GM18526 (cell line): ENCODE results near the gene TFB1M.

ENCODE experiments used
- POLR2A ChIP-seq: IDR thresholded peaks from 3 replicates; pipeline ENCODE4 v1.6.1; 2011; ENCODE audit not compliant: insufficient read length; ENCODE audit errors: extremely low read depth

The TFB1M gene

GRCh38 chr6:155313602-155314091, 637 bp downstream of the TFB1M start:
- TF ChIP-seq POLR2A: no peak

GRCh38 chr6:155311583-155311982, 2.7 kb downstream of the TFB1M start:
- no peak for TF ChIP-seq POLR2A

DNA sequence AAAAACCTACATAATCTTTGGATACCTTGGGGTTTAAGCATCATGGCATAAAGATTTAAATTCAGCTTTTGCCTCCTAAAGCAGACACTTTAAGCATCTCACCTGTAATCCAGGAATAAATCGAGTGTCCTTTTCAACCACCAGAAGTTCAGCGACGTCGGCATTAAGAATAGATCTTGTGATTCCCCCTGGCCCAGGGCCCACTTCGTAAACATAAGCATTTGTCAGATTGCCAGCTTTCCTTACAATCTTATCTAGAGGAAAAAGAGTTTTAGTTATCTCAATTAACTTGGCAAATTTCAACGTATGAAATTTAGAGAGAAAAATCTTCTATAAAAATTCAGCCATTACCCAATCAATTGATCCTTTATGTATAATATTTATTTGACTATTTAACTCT, 3.2 kb downstream of the TFB1M start:
- no peak for TF ChIP-seq POLR2A

DNA sequence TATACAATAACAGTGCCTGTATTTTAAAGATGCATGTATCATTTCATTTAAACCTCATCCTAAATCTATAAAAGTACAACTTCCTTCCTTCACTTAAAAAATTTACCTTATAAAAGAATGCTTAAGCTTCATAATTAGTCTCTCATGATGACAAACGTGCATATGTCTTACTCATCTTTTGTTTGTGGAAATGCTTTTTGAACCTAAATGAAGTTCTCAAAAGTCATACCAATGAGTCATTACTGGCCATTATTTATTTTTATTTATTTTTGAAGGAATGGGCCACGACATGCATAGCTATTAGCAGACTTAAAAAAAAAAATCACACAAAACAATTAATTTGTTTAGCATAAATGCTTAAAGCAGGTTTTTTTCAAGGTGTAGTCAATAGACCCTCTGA, 3.7 kb downstream of the TFB1M start:
- TF ChIP-seq POLR2A: no peak

DNA sequence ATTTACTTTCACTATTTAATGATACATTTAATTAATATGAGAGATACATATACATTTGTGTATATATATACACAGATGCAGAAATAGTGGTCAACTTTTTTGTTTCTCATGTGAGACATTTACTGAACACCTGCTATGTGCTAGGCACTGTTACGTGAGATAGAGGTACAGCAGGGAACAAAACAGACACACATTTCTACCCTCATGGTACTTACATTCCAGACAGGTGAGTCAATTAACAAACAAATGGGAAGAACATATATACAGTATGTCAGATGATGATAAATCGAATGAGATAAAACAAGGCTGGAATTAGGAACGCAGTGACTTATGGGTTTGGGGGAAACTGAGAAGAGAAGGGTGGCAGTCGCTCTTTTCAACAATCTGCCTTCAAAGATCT, 5.1 kb downstream of the TFB1M start:
- TF ChIP-seq POLR2A: no peak

DNA sequence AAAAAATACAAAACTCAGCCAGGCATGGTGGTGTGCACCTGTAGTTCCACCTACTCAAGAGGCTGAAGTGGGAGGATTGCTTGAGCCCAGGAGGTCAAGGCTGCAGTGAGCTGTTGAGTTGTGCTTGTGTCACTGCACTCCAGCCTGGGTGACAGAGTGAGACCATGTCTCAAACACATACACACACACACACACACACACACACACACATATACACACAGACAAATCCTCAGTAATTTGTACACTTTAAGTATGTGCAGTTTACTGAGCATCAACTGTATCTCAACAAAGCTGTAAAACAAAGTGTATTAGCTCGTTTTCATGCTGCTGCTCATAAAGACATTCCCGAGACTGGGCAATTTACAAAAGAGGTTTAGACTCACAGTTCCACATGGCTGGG, 7.3 kb downstream of the TFB1M start:
- TF ChIP-seq POLR2A: no peak

DNA sequence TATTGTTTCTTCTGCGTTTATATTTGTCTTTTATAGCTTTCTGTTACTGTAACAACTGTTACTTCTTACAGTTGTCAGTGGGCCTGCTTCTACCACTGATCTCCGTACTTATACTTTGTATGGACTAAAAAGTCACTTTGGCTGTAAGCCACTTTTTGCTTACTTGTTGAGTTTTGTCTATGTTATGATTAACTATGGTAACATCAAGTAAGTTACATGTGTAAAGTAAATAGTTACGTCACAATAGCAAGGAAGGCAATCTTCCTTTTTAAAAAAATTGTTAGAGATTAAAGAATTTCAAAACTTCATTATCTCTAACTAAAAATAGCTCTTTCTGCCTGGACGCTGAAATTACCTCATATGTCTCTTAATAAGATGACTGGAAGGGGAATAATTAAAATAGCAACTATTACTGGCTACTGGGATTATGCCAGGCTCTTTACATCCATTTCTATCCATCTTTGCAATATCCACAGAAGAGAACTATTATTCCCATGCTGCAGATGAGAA, 10.9 kb downstream of the TFB1M start:
- TF ChIP-seq POLR2A: no peak

GRCh38 chr6:155301867-155302266, 12.4 kb downstream of the TFB1M start:
- TF ChIP-seq POLR2A: no peak

- TF ChIP-seq POLR2A: no peak
Measured at GRCh38 chr6:155297669-155298068, 16.6 kb downstream of the TFB1M start.

DNA sequence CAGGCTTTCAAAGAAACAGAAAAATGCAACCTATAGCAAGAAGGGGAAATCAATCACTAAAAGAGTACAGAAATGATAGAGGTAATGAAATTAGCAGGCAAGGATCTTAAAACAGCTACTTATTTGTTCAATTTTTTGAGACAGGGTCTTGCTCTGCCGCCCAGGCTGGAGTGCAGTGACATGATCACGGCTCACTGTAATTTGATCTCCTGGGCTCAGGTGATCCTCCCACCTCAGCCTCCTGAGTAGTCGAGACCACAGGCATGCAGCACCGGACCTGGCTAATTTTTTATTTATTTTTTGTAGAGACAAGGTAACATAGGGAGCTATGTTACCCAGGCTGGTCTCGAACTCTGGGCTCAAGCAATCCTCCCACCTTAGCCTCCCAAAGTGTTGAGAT, 21.6 kb downstream of the TFB1M start:
- TF ChIP-seq POLR2A: no peak

GRCh38 chr6:155291291-155291690, 23.0 kb downstream of the TFB1M start:
- no peak for TF ChIP-seq POLR2A

DNA sequence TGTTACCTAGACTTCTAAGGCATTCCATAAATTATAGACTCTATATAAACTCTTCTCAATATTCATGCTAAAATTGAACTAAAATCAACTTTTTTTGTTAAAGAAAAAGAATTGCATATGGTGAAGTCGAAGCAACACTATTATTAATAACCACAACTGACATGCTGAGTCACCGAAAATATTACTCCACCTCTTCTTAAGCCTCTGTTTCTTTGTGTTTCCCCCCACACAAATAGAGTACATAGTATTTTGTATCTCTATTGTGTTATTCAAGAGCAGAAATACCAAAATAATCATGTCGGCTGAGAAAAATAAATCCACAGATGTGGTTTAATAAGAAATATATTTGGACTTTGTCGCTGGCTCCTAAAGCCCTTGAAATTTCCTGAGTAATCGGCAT, 23.8 kb downstream of the TFB1M start:
- no peak for TF ChIP-seq POLR2A

GRCh38 chr6:155287762-155288161, 26.5 kb downstream of the TFB1M start:
- no peak for TF ChIP-seq POLR2A

DNA sequence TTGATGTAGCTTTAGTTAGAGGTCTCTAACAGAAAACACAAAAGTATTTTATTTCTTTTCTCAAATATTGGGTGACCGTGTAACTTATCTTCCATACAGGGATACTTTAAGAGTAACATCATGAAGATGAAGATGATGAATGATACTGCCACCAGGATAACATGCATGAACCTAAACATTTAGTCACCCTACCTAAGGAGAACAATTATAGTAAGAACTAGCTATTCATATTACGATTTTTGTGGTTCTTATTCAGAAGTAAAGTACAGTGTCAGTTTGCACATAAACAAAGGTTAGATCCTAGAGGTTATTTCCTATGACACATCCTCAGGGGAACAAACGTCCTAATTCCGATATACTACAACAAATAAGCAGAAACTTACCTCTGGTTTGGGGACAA, 29.5 kb downstream of the TFB1M start:
- no peak for TF ChIP-seq POLR2A

DNA sequence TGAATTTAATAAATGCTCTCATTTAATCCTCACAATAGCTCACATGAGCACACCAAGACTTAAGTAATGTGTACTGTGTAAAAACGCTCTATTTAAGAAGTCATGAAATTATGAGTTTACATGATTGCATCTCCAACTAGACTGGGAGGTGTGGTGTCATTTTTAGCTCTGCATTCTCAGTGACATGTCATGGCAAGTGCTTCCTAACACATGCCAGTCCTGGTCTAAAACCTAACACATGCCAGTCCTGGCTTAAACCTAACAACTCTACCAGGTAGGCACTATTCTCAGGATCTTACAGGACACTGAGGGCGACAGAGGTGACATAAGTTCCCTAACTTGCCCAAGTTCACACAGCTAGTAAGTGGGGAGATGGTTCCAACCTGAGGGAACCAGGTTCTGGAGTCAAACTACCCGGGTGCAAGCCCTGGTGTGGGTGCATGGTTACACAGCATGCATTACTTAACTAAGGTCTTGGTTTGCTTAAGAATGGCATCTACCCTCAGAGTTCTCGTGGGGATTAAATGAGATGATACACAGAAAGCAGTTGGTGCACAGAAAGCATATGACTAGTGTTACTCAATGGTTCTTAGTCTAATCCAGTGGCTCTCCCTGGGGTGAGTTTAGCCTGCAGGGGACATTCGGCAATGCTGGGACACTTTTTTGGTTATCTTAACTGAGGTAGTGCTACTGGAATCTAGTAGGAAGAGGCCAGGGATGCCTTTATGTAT, 35.8 kb downstream of the TFB1M start:
- TF ChIP-seq POLR2A: no peak

DNA sequence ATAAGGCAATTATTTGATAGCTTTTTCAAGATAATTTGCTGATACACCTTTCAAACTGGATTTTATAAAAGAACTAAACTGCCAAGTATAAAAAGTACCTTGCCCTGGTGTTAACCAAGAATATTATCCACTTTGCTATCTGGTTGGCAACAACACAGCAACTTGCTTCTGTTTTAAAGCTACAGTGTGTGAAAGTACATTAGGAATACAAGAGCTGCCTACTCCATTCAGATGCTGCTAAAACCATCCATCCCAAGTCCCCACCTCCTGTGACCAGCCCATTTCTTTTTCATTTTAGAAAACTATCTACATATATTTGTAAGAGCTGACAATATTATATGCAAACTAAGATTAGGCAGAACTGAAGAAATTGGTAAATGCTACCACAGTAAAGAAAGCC, 37.6 kb downstream of the TFB1M start:
- TF ChIP-seq POLR2A: no peak
